ENCODE measurements around the gene TANC1.
"Not testable (repeated sequence)": the region's sequence is repeated elsewhere in the genome, so short reads cannot be mapped to it uniquely, and the experiment has no call there.

Gene TANC1

DNA sequence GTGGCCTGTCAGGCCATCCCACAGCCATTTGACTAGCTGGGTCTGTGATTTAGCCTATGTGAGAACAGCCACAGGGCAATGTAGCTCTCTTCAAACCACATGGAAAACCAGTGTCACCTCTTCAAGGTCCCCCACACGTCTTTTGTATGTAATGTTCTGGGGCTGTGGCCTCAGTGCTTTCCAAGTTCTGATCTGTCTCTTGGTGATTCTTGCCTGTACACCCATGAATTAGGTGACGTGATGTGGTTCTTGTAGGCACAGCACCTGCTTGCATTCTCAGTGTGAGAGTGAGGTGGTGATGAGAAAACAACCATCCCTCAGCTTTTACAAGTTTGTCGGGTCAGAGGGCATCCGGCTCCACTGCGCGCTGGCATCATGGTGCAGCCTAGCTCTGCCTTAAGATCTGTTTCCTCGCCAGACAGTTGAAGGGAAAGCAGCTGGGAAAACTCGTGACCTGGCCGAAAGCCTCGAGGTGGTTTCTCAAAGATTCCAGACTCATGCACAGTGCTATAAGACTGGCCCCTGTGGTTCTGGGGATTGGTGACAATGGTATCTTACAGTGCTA lies 125.8 kb downstream of the TANC1 start:
- DNase-seq: no peak

DNA sequence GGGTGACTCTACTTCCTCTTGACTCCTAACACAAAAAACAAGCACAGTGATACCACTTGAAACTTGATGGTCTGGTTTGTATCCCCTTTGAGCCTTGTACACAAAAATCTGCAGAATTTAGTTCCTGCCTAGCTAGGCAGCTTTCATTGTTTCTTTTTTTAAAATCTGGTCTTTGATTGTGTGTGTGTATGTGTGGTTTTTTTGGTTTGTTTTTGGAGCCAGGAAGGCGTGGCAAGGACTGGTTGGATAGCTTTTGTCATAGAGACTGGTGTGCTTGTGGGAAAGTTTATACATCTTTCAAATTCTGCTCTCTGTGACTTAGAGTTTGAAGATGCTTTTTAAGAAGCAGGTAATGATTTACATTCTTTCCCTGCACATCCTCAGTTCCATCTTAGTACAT lies 127.4 kb downstream of the TANC1 start:
- no peak for DNase-seq

DNA sequence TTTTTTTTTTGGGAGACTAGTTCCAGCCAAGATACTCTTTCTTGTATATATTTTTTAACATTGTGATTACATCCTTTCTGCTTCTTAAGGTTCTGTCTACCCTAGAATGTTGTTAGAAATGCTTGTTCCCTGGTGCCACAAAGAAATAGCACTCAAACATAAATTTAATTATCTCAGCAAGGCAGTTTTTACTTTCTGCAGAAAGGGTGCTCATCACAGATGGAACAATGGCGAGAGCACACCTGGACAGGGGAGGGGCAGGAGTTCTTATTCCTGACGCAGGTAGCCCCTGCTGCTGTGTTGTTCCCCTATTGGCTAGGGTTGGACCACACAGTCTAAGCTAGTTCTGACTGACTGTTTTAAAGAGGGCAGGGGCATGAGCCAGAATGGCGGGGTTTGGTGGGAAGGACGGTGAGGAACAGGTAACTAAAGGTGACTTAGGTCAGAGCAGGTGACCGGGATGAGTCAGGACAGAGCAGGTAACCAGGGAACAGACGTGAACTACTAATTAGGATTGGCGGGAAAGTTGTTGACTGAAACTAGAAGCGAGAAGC lies 127.9 kb downstream of the TANC1 start:
- not testable (repeated sequence) for DNase-seq

DNA sequence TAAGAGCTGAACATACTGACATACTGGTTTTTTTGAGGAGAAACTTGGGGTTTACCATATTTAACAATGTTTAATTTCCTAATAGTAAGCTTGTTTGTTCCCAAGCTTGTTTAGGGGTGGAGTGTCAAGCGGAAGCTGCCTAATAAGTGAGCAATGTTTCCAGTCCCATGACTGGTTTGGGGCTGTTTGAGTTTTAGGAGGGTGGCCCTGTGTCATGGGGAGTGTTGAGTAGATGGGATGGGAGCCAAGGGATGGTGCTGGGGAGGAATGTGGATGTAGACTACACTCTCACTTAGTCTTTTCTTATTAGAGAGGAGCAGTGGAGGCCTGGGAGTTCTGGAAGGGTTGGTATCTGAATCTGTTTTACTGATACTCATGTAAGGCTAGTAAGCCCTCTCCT lies 128.5 kb downstream of the TANC1 start:
- no peak for DNase-seq

DNA sequence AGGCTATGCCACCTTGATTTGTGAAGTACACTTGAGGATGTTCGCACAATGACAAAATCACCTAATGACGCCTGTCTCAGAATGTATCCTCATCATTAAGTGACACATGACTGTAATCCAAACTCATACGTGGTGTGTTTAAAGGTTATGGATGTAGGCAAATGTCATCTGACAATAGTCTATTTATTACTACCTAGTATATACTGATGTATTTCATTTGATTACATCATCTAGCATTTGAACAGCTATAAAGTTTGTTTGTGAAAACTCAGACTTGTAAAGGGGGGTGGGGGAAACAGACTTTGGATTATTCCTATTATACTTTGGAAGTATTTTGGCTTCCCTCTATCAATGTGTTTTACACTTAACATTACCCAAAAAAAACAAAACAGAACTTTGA lies 129.9 kb downstream of the TANC1 start:
- no peak for DNase-seq

DNA sequence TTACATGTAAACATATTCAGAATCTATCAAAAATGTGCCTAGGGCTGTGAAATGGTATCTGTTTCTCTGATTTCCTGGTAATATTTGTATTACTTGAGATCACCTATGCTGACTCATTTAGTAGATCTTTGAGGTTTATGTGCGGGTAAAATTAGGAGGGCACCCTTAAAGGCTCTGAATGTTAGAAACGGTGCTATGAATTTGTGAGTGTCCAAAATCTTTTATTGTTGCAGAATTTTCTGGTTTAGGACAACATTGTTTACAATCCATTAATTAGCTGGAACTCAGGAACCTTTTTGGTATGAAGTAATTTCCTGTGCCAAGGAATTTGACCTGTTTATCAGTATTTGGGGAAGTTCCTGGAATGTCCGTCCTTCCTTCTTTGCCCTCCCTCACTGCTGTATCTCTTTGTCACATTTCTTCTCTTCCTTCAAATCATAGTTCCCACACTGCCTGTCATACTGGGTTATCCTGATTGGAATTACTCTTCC lies 130.5 kb downstream of the TANC1 start:
- no peak for DNase-seq

DNA sequence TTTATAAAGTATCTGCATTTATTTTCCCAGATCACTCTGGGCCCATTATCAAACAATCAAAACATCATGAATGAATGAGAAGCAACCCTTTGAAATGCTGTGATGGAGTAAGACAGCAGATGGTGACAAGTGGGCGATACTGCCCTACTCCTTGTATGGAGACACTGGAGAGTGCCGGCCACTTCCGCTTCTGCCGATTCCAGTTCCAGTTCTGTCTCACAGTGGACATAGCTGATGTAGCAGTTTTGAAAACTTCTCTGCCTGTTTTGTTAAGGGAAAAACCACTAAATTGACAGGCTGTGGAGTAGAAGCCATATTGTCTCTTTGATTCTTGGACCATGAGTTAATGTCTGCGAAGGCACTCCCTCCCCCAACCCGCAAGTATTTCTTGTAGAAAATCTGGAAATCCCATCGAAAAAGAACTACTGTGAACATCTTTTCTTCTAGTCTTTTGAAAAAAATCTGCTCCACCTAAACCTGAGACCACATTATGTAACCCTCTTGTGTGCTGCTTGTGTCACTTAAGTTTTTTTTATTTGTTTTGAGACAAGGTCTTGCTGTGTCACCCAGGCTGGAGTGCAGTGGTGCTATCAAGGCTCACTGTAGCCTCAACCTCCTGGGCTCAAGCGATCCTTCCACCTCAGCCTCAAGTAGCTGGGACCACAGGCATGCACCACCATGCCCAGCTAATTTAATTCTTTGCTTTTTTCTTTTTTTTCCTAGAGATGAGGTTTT lies 133.5 kb downstream of the TANC1 start:
- no peak for DNase-seq

DNA sequence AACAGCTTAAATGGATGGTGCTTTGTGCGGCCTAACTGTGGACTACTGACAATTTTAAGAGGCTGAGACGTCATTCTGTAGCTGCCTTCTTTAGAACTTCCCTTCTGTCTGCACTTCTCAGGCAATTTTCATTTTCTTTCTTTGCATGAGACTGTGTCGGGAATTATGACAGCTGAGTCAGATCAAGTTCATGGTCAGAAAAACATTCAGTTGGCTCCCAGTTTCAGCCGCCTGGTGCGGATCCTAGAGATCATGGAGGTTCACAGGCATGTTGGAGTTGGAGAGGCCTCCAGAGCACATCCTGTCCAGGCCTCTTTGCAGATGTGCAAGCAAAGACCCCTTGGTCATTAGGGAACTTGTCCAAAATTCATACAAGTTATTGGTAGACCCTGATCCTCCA lies 135.0 kb downstream of the TANC1 start:
- DNase-seq: no peak

DNA sequence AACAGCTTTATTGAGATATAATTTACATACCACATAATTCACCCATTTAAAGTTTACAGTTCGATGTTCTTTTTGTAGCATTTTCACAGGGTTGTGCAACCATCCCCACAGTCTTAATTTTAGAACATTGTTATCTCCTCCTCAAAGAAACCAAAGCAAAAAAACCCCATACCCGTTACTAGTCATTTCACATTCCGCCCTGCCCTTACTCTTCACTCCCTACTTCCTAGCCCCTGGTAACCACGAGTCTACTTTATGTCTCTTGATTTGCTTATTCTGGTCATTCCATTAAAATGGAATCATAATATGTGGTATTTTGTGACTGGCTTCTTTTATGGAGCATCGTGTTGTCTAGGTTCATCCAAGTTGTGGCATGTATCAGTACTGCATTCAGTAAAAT lies 137.7 kb downstream of the TANC1 start:
- no peak for DNase-seq

DNA sequence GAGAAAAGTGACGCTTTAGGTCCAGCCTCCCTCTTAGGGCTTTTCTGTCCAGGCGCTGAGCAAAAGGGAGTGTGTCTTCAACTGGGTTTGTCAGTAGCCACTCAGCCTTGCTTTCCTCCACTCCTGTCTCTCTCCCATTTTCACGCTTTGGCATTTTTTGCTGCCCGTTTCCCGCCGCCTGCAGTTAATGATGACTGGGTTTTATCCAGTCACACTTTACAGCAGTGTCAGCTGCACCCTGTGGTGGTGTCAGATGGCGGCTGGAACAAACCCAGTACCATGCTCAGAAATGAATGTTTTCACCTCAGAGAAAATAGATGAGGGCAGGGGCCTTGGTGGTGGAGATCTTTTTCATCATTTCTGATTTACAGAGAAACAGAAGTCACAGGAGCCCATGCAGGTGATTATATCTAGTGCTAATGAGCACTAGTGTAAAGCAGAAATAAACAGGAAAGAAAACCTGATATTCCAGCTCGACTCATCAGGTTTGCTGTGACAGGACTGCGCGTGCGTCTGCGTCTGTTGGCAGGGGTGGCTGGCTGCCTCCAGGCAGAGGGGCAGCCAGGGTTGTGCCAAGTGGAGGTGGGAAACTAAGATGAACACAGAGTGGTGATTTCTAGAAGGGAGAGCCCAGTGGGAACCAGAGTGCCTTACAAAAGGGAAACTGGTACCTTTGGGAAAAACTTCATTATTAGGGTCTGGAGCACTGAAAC lies 139.9 kb downstream of the TANC1 start:
- no peak for DNase-seq

DNA sequence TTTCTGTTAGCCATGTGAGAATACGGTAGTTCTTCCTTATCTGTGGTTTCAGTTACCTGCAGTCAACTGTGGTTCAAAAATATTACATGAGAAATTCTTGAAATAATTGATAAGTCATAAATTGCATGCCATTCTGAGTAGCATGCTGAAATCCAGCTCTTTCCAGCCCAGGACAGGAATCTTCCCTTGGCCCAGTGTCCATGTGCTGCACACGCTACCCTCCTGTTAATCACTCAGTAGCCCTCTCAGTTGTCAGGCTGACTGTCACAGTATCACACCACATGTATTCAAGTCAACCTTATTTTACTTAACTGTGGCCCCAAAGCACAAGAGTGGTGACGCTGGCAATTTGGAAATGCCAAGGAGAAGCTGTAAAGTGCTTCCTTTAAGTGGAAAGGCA lies 141.1 kb downstream of the TANC1 start:
- no peak for DNase-seq

DNA sequence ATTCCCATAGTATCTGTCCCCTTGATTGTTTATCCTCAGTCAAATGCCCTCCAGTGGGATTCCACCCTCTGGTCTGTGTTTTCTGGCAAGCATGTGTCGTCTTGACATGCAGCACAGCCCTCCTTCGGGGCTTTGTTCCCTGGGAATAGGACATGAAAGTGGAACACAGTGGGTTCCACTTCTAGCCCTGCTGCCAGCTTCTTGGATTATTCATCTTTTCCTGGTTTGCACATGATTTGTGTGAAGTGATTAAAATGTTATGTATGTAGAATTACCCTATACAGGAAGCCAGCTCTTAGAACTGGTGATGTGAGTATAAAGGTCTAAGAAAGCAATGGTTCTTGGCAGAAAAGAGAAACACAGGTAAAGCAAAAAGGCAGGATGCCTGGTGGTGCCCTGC lies 142.3 kb downstream of the TANC1 start:
- no peak for DNase-seq

DNA sequence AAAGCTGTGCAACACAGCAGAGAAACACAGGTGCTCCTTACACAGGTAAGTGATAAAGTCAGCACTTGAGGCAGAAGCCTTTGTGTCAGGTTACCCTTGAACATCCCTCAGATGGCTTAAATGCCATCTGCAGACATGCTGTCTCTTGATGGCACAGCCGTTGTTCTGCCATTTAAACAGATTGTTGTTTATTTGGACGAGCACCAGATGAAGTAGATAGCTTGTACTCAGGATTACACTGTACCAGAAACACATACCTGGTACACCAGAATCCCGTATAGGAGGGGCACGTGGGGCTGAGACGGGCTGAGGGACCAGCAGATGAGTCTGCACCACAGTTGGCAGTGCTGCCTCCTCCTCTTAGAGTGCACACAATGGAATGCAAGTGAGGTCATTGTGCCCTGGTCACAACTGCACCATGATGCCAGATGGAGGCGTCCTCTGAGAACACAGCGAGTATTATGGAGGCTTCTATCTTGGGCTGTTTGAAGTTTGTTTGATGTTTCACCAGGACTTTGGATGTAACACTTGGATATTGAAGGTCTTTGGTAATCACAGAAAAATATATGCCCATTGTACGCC lies 143.0 kb downstream of the TANC1 start:
- DNase-seq: no peak

DNA sequence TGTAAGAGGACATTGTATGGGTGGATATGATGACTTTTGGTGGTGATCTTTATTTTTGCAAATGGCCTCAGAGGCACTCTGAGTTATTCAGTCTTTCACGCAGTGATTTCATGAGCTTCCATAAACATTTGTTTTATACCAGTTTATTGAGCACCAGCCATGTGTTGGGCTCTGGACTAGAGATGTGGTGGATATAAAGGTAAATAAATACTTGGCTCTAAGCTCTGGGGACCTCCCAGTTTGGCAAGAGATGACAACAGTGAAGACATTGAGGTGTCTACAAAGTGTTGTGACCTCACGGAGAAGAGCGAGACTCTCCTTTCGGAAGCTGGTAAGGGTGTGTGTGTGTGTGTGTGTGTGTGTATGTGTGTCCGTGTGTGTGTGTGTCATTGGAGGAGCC lies 146.4 kb downstream of the TANC1 start:
- DNase-seq: no peak

DNA sequence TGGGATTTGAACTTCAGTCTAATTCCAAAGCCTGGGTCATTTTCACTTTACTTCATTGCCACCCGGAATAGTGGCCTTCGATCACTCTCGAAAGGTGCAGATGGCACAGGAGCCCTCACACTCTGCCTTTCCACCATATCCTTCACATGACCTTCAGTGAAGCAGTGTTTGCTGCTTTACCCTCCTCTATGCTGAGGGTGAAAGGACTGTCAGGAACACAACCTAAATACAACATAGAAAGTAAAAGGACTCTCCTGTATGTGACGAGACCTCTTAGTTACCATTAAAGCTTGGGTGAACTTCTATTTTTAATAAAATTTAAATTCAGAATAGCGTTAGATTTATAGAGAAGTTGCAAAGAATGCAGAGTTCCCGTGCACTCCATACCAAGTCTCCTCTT lies 148.5 kb downstream of the TANC1 start:
- no peak for DNase-seq

DNA sequence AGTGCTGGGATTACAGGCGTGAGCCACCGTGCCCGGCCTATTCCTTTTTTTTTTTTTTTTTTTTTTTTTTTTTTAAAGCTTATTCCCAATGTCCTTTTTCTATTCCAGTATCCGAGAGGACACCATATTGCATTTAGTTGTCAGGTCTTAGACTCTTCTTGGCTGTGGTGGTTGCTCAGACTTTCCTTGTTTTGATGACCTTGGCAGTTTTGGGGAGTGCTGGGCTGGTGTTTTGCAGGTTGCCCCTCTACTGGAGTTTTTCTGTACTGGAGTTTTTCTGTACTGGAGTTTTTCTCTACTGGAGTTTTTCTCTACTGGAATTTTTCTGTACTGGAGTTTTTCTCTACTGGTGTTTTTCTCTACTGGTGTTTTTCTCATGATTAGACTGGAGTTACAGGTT lies 149.2 kb downstream of the TANC1 start:
- DNase-seq: no peak

DNA sequence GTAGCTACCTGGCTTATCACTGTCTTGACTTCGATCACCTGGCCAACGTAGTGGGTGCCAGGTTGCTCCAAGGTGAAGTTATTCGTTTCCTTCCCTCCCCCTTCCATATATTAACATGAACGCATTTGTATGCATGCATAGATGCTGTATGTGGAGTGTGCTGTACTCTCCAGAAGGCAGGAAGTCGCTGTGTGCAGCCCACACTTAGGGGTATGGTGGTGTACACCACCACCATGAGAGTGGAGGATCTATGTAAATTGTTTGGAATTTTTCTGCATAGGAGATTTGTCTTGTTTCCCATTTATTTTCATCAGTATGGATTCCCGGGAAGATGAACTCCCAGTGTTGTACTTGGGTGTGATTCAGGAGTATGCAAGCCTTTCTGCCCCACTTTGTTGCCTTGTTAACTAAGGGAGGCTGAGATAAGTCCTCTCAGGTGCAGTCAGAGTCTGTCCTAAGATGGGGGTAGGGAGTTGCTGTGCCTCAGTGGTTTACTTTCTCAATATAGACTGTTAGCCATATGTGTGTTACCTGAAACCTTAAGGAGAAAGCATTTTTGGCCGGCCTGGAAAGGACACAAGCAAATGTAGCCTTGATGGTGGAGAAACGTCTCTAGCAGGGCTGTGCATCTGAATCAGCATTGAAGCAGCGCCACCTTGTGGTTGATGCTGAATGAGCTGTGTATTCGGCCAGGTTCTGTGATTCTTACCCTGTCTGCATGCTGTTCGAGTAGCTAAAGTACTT lies 149.8 kb downstream of the TANC1 start:
- peak; percentile 73 for DNase-seq

DNA sequence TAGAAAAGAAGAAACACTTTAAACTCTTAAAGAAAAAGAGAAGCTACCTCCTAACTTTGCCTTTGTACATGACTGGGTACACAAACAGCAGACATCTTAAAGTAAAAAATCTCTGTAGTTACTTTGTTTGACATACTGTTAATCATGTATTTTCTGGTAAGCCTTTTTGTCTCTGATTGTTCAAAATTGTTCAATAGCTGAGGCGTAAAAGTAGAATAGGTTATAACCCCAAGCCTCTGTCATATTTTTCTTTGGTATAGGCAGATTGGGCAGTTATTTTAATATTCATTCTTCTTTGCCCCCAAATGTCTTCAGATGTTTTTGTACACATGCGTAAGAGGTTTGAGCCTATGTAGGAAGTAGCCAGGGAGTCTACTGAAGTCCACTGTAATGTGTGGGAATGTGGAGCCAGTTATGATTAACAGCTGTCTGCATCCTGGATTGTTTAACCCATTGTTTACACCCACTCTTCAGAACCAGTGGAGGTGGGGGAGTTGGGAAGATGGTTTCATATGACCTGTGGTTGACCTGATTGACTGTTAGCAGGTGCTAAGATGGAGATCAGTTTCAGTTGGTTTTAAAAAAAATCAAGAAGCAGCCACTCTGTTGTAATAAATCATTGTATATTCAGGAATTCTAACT lies 150.5 kb downstream of the TANC1 start:
- DNase-seq: no peak

DNA sequence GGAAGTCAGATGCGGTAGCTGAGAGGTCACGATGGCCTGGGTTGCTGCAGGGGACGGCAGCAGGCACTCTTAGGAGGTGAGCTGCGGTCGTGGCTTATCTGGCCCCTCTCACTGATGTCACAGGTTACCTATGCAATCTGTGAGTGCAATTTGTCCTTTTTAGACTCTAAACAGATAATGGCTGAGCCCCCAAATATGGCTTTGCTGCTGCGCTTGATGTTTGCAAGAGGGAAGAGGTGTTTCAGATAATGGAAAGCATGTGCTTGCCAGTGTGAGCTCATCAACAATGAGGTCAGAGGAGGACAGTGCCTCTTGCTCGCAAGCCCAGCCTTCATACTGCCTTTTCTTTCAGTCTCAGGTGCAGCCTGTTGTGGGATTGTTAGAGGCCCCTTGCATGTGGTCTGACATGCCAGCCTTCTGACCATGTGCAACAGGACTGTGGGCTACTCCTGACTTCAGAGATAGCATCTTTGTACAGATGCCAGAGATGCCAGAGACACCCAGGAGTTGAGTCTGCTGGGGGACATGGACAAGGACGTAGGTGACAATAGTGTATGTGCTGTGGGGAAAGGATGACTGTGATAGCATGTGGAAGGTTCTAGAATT lies 151.3 kb downstream of the TANC1 start:
- no peak for DNase-seq

DNA sequence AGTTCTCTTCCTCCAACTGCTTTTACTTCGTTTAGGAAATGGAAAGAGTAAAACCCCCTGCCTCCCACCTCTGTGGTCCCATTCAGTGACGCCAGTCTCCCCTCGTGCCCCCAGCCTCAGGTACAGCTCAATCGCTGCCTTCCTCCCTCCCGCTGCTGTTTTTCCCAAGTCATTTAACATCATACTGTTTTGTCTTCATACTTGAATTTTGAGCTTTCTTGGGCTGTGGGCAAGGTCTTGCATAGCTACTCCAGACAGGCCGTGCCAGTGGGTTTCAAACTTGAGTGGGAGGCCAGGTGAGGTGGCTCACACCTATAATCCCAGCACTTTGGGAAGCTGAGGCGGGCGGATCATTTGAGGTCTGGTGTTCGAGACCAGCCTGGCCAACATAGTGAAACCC lies 155.3 kb downstream of the TANC1 start:
- DNase-seq: no peak

DNA sequence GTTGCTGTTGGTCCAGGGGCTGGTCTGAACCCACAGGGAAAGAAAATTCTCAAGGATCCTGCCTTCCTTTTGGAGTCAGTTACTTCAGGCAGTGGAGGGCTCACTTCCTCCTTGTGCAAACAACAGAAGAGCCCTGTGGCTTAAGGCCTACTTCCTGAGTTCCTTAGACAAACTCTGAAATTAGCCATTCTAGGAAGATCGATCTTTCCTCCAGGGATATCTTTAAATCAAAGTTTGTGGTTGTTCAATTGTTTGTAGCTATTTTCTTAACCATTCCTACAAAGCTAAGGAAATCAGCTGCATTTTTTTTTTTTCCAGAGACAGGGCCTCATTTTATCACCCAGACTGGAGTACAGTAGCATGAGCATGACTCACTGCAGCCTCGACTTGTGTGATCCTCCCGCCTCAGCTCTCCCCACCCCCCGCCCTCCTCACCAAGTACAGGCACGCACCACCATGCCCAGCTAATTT lies 156.0 kb downstream of the TANC1 start:
- no peak for DNase-seq
